ENCODE measurements around the gene BPIFB2. TPM values are rescaled to one million over a fixed set of nuclear protein-coding genes. Genes with fewer than 3 reads are reported as not detected.

The BPIFB2 gene
- total and polyA plus RNA-seq, 9 donors: 0.26 TPM; not detected in 8

- Histone ChIP-seq H3K4me1 (ENCODE audit: insufficient read depth) (no peaks in the 10 kb centered on the region), H3K36me3 (no peaks in the 10 kb centered on the region), H3K27me3 (no peaks in the 10 kb centered on the region), H3K27ac (no peak overlapping the region), H3K4me3 (no peak overlapping the region), H3K9me3 (no peaks in the 10 kb centered on the region)
- DNase-seq: no peak
- no peak for TF ChIP-seq CTCF (IDR thresholded peaks at IDR 0.05)
- TF ChIP-seq POLR2A (IDR thresholded peaks at IDR 0.05): no peak
- intact Hi-C loops (cut with DNase I): no loop called here
- WGBS, 3 donors: 79 to 85% (median 84%) methylated on average over 12 of the region's 12 CpGs
These were observed 23.9 kb upstream of the BPIFB2 start for GRCh38 chr20:32983459-32984112.

DNA sequence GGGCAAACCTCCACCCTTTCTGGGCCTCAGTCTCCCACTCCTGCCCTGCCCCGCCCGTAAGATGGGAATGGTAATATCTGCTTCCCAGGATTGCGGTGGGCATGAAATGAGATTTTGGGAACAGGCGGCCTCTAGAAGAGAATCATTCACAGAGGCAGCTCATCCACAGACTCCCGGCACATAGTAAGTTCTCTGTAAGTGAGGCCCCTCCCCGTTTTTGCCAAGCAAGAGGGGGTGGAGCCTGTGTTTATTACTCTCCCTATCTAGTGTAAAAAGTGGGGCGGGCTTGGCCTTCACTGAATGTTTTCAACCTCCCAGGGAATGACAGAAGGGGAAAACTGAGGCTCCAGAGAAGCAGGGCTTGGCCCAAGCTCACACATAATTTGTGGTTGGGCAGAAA lies 23.3 kb upstream of the BPIFB2 start:
- DNase-seq: no peak
- intact Hi-C loops (cut with DNase I): no loop called here
- no peak overlapping the region for H3K4me3 ChIP-seq
- no peaks in the 10 kb centered on the region for H3K36me3 ChIP-seq
- no peak for TF ChIP-seq CTCF (IDR thresholded peaks at IDR 0.05)
- TF ChIP-seq POLR2A (IDR thresholded peaks at IDR 0.05): no peak
- no peak for TF ChIP-seq EP300 (IDR thresholded peaks at IDR 0.05)
- H3K9me3 ChIP-seq: no peaks in the 10 kb centered on the region
- H3K4me1 ChIP-seq (ENCODE audit: insufficient read depth): no peaks in the 10 kb centered on the region
- H3K27me3 ChIP-seq: no peaks in the 10 kb centered on the region
- no peak overlapping the region for H3K27ac ChIP-seq
- 53 to 61% (median 58%) methylated on average over 7 of the region's 7 CpGs for WGBS, 3 donors

- Histone ChIP-seq H3K36me3 (no peaks in the 10 kb centered on the region), H3K4me3 (no peak overlapping the region), H3K27me3 (no peaks in the 10 kb centered on the region), H3K4me1 (ENCODE audit: insufficient read depth) (no peaks in the 10 kb centered on the region), H3K9me3 (no peaks in the 10 kb centered on the region), H3K27ac (no peak overlapping the region)
- no peak for DNase-seq
- intact Hi-C loops (cut with DNase I): no loop called here
- no peak for TF ChIP-seq EP300 (IDR thresholded peaks at IDR 0.05)
- TF ChIP-seq CTCF (IDR thresholded peaks at IDR 0.05): no peak
- TF ChIP-seq POLR2A (IDR thresholded peaks at IDR 0.05): no peak
- 79 to 82% (median 79%) methylated on average over 8 to 9 of the region's 9 CpGs for WGBS, 3 donors
These were observed 22.7 kb upstream of the BPIFB2 start for GRCh38 chr20:32984631-32985354.

DNA sequence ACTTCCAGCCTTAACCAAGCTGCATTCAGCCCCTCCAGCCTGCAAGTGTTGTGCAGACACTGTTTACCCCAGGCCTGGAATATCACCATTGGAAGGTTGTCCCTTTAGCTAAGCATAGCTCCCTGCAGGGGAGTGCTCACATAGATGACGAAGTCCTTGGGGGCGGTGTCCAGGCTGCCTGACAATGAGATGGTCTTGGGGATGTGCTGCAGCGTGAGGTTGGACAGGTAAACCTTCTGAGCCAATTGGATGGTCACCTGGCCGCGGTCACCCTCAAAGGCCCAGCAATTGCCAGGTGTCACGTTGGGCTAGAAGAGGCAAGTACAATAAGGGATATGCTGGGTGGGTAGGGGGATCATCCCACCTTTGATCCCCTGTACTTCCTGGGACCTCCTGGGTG lies 21.9 kb upstream of the BPIFB2 start:
- intact Hi-C loops (cut with DNase I): no loop called here
- no peak overlapping the region for H3K27ac ChIP-seq
- H3K4me1 ChIP-seq (ENCODE audit: insufficient read depth): no peaks in the 10 kb centered on the region
- H3K4me3 ChIP-seq: no peak overlapping the region
- TF ChIP-seq POLR2A (IDR thresholded peaks at IDR 0.05) (no peak), EP300 (IDR thresholded peaks at IDR 0.05) (no peak), CTCF (IDR thresholded peaks at IDR 0.05) (no peak)
- 79 to 81% (median 80%) methylated on average over 6 of the region's 6 CpGs for WGBS, 3 donors
- H3K27me3 ChIP-seq: no peaks in the 10 kb centered on the region
- no peaks in the 10 kb centered on the region for H3K36me3 ChIP-seq
- H3K9me3 ChIP-seq: no peaks in the 10 kb centered on the region
- DNase-seq: no peak
